ENCODE data around the gene USP34.

USP34 gene

DNA sequence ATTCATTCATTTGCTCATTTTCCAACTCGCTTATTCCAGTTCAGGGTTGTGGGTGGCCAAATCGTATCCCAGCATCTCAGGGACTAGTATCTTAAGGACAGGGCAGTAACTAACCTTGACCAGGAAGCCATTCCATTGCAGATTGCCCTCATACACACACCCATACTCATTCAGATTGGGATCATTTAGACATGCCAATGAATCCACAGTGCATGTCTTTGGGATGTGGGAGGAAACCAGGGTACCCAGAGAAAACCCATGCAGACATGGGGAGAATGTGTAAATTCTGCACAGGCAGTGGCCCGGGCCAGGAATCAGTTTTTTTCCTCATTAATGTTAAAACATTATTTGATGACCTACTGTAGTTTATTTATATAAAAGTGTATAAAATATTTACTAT is 150.7 kb downstream of the USP34 start:
- no peak for DNase-seq
- TF ChIP-seq POLR2A (IDR thresholded peaks at IDR 0.05; ENCODE audit: low read length) (no peak), GATA1 (IDR thresholded peaks at IDR 0.05; ENCODE audit: low read depth, low read length) (no peak)

GRCh38 chr2:61318553-61318952 is 152.3 kb downstream of the USP34 start:
- TF ChIP-seq GATA1 (IDR thresholded peaks at IDR 0.05; ENCODE audit: low read depth, low read length) = no peak
- no peak for TF ChIP-seq POLR2A (IDR thresholded peaks at IDR 0.05; ENCODE audit: low read length)
- DNase-seq = peak; percentile 50 to 81

DNA sequence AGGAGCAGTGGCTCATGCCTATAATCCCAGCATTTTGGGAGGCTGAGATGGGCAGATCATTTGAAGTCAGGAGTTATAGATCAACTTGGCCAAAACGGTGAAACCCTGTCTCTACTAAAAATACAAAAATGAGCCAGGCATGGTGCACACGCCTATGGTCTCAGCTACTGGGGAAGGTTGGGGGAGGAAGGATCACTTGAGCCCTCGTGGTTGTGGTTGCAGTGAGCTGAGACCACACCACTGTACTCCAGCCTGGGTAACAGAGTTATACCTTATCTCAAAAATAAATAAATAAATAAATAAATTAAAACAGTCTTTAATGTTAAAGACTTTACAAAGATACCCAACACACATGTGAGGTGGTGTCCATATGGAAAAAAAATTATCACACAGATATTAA is 174.9 kb downstream of the USP34 start:
- TF ChIP-seq GATA1 (IDR thresholded peaks at IDR 0.05; ENCODE audit: low read depth, low read length) (no peak), POLR2A (IDR thresholded peaks at IDR 0.05; ENCODE audit: low read length) (no peak)

GRCh38 chr2:61291851-61292575 is 178.9 kb downstream of the USP34 start:
- TF ChIP-seq POLR2A (IDR thresholded peaks at IDR 0.05; ENCODE audit: low read length) = no peak
- no peak for TF ChIP-seq GATA1 (IDR thresholded peaks at IDR 0.05; ENCODE audit: low read depth, low read length)
- no peak for DNase-seq

More for the DNA sequence above, 174.9 kb downstream of the USP34 start:
- DNase-seq = no peak

- peak; percentile 78 to 79 for DNase-seq
- TF ChIP-seq POLR2A (IDR thresholded peaks at IDR 0.05; ENCODE audit: low read length) = no peak
- TF ChIP-seq GATA1 (IDR thresholded peaks at IDR 0.05; ENCODE audit: low read depth, low read length) = no peak
Observed at GRCh38 chr2:61288070-61288841, 182.6 kb downstream of the USP34 start.

DNA sequence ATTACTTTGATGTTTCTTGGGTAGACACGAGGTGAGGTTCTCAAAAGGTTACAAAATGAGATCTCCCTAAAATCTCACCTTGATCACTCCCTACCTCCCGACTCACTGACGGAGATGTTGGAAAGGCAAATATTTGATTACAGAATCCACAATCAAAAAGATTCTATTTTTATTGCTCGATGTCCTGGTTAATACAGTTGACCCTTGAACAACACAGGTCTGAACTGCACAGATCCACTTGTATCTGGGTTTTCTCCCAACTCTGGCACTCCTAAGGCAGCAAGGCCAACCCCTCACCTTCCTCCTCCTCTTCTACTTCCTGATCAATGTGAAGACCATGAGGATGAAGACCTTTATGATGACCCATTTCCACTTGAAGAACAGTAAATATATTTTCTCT is 183.6 kb downstream of the USP34 start:
- DNase-seq = no peak
- TF ChIP-seq GATA1 (IDR thresholded peaks at IDR 0.05; ENCODE audit: low read depth, low read length) = no peak
- no peak for TF ChIP-seq POLR2A (IDR thresholded peaks at IDR 0.05; ENCODE audit: low read length)

- TF ChIP-seq POLR2A (IDR thresholded peaks at IDR 0.05; ENCODE audit: low read length) = no peak
- no peak for TF ChIP-seq GATA1 (IDR thresholded peaks at IDR 0.05; ENCODE audit: low read depth, low read length)
- DNase-seq = no peak
Observed at GRCh38 chr2:61283443-61284160, 187.3 kb downstream of the USP34 start.

GRCh38 chr2:61282104-61282590 is 188.7 kb downstream of the USP34 start:
- DNase-seq = no peak
- TF ChIP-seq POLR2A (IDR thresholded peaks at IDR 0.05; ENCODE audit: low read length) (no peak), GATA1 (IDR thresholded peaks at IDR 0.05; ENCODE audit: low read depth, low read length) (no peak)

DNA sequence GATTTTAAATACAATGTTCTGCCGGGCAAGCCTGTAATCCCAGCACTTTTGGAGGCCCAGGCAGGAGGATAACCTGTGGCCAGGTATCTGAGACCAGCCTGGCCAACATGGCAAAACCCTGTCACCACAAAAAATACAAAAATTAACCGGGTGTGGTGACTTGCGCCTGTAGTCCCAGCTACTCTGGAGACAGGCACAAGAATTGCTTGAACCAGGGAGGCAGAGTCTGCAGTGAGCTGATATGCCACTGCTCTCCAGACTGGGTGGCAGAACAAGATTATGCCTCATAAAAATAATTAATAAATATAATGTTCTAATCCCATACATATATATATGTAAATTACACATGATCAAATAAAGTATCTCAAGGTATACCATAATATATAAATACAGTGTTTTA is 189.6 kb downstream of the USP34 start:
- no peak for TF ChIP-seq GATA1 (IDR thresholded peaks at IDR 0.05; ENCODE audit: low read depth, low read length)
- TF ChIP-seq POLR2A (IDR thresholded peaks at IDR 0.05; ENCODE audit: low read length) = no peak
- DNase-seq = peak; percentile 41 to 60

DNA sequence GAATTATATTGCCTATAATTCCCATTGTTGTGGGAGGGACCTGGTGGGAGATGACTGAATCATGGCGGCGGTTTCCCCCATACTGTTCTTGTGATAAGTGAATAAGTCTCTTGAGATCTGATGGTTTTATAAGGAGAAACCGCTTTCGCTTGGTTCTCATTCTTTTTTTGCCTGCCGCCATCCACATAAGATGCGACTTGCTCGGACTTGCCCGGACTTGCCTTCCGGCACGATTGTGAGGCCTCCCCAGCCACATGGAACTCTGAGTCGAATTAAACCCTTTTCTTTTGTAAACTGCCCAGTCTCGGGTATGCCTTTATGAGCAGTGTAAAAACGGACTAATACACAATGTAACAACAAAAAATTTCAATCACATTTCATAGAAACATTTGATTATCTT is 193.1 kb downstream of the USP34 start:
- no peak for TF ChIP-seq GATA1 (IDR thresholded peaks at IDR 0.05; ENCODE audit: low read depth, low read length)
- TF ChIP-seq POLR2A (IDR thresholded peaks at IDR 0.05; ENCODE audit: low read length) = no peak
- no peak for DNase-seq

GRCh38 chr2:61275575-61276184 is 195.2 kb downstream of the USP34 start:
- no peak for DNase-seq
- TF ChIP-seq POLR2A (IDR thresholded peaks at IDR 0.05; ENCODE audit: low read length) (no peak), GATA1 (IDR thresholded peaks at IDR 0.05; ENCODE audit: low read depth, low read length) (no peak)

DNA sequence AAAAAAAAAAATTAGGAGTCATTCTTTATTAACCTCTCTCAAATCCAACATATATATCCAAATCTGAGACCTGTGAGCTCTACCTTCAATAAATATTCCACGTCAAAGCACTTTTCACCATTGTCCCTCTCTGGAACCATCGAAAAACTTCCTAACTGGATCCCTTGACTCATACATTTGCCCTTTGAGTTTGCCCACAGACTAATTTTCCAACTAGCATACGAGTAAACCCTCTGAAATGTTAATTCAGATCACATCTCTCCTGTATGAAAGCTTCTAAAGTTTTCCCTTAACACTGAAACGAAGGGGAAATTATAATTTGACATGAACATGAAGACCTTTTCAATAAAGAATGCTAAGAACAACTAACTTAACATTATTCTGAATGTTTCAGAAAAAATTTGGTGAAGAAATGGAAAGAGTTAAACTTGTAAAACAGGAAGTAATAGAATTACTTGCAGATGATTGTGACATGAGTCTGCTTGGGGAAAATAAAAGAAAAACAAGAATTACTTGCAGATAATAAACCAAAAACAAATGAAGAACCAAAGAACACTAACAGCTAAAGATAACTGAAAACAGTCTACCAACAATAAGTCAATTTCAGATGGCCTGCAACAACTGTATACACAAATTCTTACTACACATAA is 198.3 kb downstream of the USP34 start:
- no peak for TF ChIP-seq POLR2A (IDR thresholded peaks at IDR 0.05; ENCODE audit: low read length)
- no peak for TF ChIP-seq GATA1 (IDR thresholded peaks at IDR 0.05; ENCODE audit: low read depth, low read length)
- DNase-seq = no peak

DNA sequence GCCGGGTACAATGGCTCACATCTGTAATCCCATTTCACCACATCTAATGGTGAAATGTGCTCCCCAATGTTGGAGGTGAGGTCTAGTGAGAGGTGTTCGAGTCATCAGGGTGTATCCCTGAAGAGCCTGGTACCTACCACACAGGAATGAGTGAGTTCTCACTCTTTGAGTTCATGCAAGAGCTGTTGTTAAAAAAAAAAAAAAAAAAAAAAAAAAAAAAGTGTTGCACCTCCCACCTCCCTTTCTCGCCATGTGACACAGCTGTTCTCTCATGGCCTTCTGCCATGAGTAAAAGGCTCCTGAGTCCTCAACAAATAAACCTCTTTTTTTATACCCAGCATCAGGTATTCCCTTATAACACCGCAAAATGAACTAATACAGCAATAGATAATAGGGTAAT is 202.6 kb downstream of the USP34 start:
- TF ChIP-seq POLR2A (IDR thresholded peaks at IDR 0.05; ENCODE audit: low read length) (no peak), GATA1 (IDR thresholded peaks at IDR 0.05; ENCODE audit: low read depth, low read length) (no peak)
- DNase-seq = peak; percentile 8 to 37

Measured in erythroblast (primary cell).